KG1 (cell line): Measurements from ENCODE around the gene LIMS3.
"Not testable (repeated sequence)": the region's sequence is repeated elsewhere in the genome, so short reads cannot be mapped to it uniquely, and the experiment has no call there.

Experiments used
- DNase-seq: peaks from one replicate; lab custom pipeline; 2025; lab: John Stamatoyannopoulos, UW

The LIMS3 gene

GRCh38 chr2:109924481-109924880 lies 26.0 kb downstream of the LIMS3 start:
- not testable (repeated sequence) for DNase-seq

GRCh38 chr2:109927803-109928202 lies 29.3 kb downstream of the LIMS3 start:
- DNase-seq, result not testable (repeated sequence)

GRCh38 chr2:109929222-109929621 lies 30.7 kb downstream of the LIMS3 start:
- DNase-seq, result not testable (repeated sequence)

GRCh38 chr2:109936534-109936933 lies 38.0 kb downstream of the LIMS3 start:
- DNase-seq, result not testable (repeated sequence)

- not testable (repeated sequence) for DNase-seq
Measured at GRCh38 chr2:109945362-109945761, 46.9 kb downstream of the LIMS3 start.

- DNase-seq, result not testable (repeated sequence)
Measured at GRCh38 chr2:109947262-109947958, 48.9 kb downstream of the LIMS3 start.

GRCh38 chr2:109947959-109948520 lies 49.6 kb downstream of the LIMS3 start:
- not testable (repeated sequence) for DNase-seq

- DNase-seq, result not testable (repeated sequence)
Measured at GRCh38 chr2:109950146-109950843, 51.8 kb downstream of the LIMS3 start.

GRCh38 chr2:109963942-109964341 lies 65.5 kb downstream of the LIMS3 start:
- DNase-seq, result not testable (repeated sequence)

GRCh38 chr2:109965482-109965881 lies 67.0 kb downstream of the LIMS3 start:
- not testable (repeated sequence) for DNase-seq

- DNase-seq, result not testable (repeated sequence)
Measured at GRCh38 chr2:109966107-109966736, 67.7 kb downstream of the LIMS3 start.

- not testable (repeated sequence) for DNase-seq
Measured at GRCh38 chr2:109966858-109967257, 68.4 kb downstream of the LIMS3 start.

GRCh38 chr2:109969864-109970263 lies 71.4 kb downstream of the LIMS3 start:
- DNase-seq, result not testable (repeated sequence)

- DNase-seq, result not testable (repeated sequence)
Measured at GRCh38 chr2:109971710-109972109, 73.2 kb downstream of the LIMS3 start.
